ENCODE results near the gene ADCK2.

GRCh38 chr7:140654109-140654387 lies 18.7 kb upstream of the ADCK2 start:
- TF ChIP-seq CTCF (IDR thresholded peaks at IDR 0.05) (no peak), POLR2AphosphoS5 (IDR thresholded peaks at IDR 0.05) (no peak), POLR2A (IDR thresholded peaks at IDR 0.05; ENCODE audit: low read depth) (no peak), EP300 (IDR thresholded peaks at IDR 0.05) (no peak)
